Kidney capillary endothelial cell (primary cell): Measurements from ENCODE around the gene SIM1.
A peak's percentile ranks its signal among the peaks of the same experiment; 100 is the strongest.
"Not testable (repeated sequence)": the region's sequence is repeated elsewhere in the genome, so short reads cannot be mapped to it uniquely, and the experiment has no call there.

Experiments used
- DNase-seq: peaks from one replicate; pipeline ENCODE4 v3.0.0-alpha.2; 2018; ENCODE audit warnings: low spot score

Gene SIM1

GRCh38 chr6:100426744-100427338, 37.9 kb downstream of the SIM1 start:
- no peak for DNase-seq

DNA sequence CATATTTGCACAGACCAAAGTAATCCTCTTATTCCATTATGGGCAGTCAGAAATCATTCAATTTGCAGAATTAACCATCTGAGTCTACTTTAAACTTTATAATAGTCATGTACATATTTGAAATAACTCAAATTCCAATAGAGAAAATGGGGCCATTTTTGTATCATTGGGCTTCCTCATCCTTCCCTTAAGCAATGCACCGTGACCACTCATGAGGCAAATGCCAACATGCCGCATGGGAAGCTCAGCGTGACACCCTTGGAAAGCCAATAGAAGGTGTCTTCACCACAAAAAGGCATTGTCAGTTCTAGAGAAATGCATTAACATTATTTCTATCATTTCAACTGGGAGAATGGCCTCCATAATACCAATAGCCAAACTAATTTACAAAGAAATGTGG, 38.5 kb downstream of the SIM1 start:
- no peak for DNase-seq

DNA sequence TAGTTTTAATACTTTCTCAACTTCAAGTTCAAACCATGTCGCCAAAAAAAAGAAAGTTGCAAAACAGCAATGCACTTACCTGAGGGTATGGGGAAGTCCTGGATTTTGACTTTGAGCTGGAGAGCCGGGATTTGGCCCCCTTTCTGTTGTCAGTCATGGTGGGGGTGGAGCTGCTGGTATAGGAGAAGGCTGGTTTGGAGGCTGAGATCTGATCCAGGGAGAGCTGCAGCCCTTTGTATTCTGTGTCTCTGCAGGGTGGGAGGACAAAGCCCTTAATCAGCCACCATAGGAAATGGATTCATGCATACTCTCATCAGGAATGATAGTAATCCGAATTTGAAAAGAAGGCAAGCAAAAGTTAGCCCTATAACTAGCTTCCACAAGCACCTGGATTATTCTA, 44.0 kb downstream of the SIM1 start:
- no peak for DNase-seq

GRCh38 chr6:100417036-100417435, 47.7 kb downstream of the SIM1 start:
- no peak for DNase-seq

DNA sequence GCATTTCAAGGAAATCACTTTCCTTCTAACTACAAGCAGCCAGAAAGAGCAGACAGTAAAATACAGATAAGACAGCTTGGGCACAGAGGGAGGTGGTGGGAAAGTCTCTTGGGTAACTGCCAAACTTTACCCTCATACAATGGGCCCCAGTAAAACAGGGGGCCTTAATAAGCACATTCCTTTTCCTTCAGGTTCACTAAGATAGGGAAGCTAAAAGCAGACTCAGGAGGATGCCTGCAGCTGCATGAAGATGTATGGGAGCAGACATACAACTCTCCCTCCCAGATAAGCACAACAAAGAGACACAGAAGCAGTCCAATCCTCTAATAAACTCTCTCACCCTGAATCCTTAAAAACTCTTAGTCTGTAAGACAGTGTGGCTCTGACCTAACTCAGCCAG, 49.0 kb downstream of the SIM1 start:
- no peak for DNase-seq

DNA sequence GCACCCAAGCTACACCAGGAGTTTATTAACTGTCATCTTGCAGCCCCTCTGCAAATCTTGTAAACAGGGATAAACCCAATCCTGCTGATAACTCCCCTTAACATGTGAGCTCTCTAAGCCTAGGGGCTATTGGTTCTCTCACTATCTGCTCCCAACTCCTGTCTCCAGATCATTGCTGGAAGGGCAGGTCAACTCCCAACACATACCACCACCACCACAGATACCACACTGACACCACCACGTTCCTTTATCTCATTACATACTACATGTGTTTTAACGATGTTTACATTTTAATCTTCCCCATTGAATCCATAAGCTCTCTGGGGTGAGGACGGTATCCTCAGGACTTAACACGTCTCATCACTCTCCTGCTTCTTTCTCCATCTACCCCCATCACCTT, 51.8 kb downstream of the SIM1 start:
- DNase-seq: no peak

GRCh38 chr6:100404051-100404450, 60.7 kb downstream of the SIM1 start:
- DNase-seq: no peak

DNA sequence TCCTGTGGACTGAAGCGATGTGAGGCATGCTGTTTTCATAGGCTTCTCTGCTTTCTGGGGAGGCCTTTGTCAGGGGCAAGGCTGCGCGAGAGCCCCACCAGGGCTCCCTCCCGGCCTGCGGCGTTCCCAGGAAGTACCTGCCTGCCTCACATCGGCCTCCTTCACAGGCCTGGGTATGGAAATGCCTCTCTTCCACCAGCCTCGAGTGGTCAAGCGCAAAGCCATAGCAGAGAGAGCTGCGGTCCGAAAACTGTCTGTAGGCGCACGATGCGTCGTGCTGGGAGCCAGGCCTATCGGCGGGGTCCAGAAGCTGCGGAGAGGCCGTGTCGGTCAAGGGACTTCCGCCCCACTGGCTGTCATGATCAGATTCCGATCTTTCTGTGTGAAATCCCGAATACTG, 71.2 kb downstream of the SIM1 start:
- no peak for DNase-seq

- DNase-seq: no peak
These were observed 72.3 kb downstream of the SIM1 start for GRCh38 chr6:100392423-100392822.

GRCh38 chr6:100388868-100389519, 75.7 kb downstream of the SIM1 start:
- DNase-seq: no peak

- no peak for DNase-seq
These were observed 81.9 kb downstream of the SIM1 start for GRCh38 chr6:100382767-100383195.

DNA sequence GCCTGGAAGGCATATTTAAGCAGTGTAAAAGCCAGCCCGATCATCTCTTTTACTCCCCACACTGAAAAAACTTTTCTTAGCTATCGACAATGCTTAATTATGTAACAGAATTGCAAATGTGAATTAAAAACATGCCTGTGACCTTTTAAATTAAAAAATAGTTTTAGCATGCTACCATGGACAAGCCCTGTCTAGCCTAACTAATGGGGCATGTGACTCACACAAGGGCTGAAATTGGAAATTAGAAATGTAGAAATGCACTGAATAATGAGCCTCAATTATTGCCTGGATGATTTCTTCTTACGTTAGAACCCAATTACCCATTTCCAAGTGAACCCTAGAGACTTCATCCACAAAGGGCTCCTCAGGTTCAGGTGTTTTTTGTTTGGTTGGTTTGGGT, 82.7 kb downstream of the SIM1 start:
- no peak for DNase-seq

DNA sequence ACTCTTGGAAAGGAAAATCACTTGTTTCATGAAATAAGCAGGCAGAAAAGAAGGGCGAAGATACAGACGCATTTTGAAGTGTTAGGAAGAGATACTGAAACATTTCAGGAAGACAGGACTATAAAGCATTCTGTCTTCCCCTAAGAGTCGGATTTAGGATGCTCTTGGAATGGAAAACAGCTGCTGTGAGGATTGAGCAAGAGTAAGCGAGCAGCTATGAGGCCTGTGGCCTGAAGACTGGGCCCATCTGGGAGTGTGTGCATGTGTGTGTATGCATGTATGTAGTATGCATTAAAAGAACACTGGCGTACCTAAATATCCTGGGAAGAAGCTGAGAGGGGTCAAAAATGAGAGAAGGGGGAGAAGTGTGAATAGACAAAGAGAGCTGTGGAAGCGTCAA, 83.6 kb downstream of the SIM1 start:
- no peak for DNase-seq

GRCh38 chr6:100379386-100379785, 85.3 kb downstream of the SIM1 start:
- DNase-seq: no peak

DNA sequence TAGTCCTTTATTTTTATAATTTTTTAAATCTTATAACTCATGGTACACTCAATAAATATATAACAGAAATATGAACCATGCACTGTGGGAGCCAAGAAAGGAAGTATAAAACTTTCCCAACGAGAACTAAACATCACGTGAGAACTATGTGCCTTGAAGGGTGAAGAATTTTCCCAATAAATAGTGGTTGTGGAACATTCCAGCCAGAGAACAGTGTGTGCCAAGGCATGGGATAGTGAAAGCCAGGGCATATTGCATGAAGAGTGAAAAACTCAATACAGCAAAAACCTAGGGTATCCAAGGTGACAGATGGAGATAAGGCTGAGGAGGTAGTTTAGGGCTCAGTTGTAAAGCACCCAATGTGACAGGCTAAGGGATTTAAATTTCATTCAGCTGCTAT, 86.1 kb downstream of the SIM1 start:
- DNase-seq: no peak

DNA sequence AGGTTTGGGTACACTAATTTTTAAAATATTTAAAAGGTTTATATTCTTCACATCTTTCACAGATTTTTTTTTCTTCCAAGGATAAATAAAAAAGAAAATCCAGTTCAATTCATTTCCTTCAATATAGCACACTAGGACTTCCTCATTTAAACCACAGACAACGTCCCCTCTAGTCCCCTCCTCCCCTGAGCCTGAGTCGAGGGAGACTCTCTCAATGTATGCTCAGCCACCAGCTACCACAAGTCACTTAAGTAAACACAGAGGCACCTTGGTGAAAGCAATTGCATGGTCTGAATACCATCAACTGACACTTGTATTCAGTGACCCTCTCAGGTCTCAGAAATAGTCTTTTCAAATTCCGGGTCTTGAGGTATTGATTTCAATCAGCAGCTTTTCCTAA, 88.6 kb downstream of the SIM1 start:
- no peak for DNase-seq

GRCh38 chr6:100372326-100373091, 92.2 kb downstream of the SIM1 start:
- no peak for DNase-seq

DNA sequence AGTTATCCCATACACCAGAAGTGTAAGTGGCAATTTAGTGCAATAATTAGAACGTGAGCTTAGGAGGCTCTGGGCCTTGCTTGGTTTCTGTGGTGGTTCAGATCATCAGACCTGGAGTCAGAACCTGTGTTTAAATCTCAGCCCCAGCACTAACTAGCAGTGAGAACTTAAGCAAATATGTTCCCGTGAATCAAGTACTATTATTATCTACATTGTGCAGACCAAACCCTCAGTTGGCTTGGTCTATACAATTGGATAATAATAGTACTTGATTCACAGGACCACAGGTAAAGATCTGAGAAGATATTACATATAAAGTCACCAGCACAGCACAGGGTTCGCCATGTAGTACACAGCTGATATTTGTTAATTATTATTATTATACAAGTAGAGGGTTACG, 93.1 kb downstream of the SIM1 start:
- DNase-seq: no peak

GRCh38 chr6:100370265-100370664, 94.5 kb downstream of the SIM1 start:
- no peak for DNase-seq

DNA sequence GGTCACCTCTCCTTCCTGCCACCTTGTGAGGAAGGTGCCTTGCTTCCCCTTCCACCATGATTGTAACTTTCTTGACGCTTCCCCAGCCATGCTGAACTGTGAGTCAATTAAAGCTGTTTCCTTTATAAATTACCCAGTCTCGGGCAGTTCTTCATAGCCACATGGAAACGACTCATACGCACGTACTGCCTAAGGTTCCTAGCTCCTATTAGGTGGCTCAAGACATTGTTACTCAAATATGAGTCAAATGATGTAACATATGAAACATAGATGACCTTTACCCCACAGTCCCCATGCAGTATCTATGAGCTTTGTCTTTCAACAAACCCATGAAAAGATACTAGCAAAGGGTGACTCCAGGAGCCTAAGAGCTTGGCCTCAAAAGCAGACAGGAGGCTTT, 98.3 kb downstream of the SIM1 start:
- DNase-seq: peak; percentile 85

DNA sequence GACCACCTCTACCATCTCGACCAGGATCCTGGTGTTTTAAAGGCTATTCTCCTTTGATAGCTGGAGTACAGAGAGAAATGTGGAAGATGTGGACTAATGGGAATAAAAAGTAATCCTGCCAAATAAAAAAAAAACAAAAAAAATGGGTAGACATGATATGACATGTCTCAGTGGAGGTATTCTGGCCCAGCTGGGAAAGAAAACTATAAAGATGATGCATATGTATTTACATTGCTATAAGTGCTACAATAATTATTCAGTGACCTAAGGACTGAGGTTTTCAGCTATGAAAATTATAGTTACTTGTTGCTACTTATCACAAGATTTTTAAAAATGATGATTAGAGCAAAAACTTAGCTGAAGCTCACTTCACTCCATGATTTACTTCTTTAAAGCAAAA, 101.1 kb downstream of the SIM1 start:
- DNase-seq: no peak

DNA sequence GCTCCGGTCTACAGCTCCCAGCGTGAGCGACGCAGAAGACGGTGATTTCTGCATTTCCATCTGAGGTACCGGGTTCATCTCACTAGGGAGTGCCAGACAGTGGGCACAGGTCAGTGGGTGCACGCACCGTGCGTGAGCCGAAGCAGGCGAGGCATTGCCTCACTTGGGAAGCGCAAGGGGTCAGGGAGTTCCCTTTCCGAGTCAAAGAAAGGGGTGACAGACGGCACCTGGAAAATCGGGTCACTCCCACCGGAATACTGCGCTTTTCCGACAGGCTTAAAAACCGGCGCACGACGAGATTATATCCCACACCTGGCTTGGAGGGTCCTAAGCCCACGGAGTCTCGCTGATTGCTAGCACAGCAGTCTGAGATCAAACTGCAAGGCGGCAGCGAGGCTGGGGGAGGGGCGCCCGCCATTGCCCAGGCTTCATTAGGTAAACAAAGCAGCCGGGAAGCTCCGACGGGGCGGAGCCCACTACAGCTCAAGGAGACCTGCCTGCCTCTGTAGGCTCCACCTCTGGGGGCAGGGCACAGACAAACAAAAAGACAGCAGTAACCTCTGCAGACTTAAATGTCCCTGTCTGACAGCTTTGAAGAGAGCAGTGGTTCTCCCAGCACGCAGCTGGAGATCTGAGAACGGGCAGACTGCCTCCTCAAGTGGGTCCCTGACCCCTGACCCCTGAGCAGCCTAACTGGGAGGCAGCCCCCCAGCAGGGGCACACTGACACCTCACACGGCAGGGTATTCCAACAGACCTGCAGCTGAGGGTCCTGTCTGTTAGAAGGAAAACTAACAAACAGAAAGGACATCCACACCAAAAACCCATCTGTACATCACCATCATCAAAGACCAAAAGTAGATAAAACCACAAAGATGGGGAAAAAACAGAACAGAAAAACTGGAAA, 109.7 kb downstream of the SIM1 start:
- DNase-seq: not testable (repeated sequence)
